ENCODE measurements around the gene CATSPERD.

Gene CATSPERD

DNA sequence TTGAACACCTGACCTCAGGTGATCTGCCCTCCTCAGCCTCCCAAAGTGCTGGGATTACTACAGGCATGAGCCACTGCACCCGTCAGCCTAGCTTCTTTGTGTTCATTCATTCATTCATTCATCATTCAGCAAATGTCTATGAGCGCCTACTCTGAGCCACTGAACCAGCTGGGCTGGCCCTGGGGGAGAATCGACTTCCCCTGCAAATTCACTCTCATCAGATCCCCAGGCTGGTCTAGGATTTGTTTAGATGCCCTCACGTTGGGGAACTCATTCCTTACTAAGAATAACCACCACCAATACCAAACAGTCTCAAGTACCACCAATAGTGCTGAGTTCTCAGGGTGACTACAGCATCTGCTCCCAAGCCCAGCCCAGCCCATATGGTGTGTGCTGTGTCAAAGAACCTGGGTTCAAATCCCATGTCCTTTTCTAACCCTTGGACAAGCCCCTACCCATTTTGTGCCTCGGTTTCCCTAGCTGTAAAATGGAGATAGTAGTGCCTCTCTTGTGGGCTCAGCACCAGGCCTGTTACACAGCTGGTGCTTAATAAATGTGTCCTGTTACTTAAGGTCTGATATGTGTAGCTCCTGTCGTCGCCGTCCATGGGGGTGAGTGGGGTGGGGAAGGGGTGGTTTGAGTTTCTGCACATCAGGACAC lies 101.2 kb downstream of the CATSPERD start:
- TF ChIP-seq TAF1 (IDR thresholded peaks at IDR 0.05; ENCODE audit: borderline replicate concordance, low read depth, low read length) (no peak), POLR2A (IDR thresholded peaks at IDR 0.05; ENCODE audit: low read depth, low read length) (no peak), POLR2AphosphoS5 (IDR thresholded peaks at IDR 0.05; ENCODE audit: low read depth, low read length) (no peak)
- FAIRE-seq (no peak), DNase-seq (ENCODE audit: insufficient read length) (no peak)

DNA sequence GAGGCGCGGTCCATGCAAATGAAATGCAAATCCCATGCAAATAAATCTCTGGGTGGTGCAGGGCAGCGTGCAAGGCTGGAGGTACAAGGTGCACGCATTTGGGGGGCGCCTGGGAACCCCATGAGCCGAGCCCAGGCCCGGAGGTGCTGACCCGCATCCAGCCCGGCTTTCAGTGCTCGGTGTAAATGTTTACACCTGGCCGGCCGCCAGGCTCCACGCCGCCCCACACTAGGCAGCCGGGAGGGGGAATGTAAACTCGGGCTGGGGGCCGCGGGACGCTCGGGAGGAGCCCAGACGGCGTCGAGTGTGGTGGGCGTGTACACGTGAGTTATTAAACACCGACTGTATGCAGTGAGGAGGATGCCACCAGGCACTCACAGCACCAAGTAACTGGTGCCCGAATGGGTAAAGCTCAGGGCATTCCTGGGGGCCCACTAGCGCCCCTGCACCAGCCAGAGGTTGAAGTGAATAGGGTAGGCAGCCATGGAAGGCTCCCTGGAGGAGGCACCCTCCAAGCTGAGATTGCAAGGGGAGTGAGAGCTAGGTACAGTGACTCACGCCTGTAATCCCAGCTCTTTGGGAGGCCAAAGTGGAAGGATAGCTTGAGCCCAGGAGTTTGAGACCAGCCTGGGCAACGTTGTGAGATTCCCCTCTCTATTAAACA lies 101.9 kb downstream of the CATSPERD start:
- FAIRE-seq: no peak
- no peak for TF ChIP-seq POLR2AphosphoS5 (IDR thresholded peaks at IDR 0.05; ENCODE audit: low read depth, low read length)
- no peak for TF ChIP-seq TAF1 (IDR thresholded peaks at IDR 0.05; ENCODE audit: borderline replicate concordance, low read depth, low read length)
- no peak for TF ChIP-seq POLR2A (IDR thresholded peaks at IDR 0.05; ENCODE audit: low read depth, low read length)
- no peak for DNase-seq (ENCODE audit: insufficient read length)

DNA sequence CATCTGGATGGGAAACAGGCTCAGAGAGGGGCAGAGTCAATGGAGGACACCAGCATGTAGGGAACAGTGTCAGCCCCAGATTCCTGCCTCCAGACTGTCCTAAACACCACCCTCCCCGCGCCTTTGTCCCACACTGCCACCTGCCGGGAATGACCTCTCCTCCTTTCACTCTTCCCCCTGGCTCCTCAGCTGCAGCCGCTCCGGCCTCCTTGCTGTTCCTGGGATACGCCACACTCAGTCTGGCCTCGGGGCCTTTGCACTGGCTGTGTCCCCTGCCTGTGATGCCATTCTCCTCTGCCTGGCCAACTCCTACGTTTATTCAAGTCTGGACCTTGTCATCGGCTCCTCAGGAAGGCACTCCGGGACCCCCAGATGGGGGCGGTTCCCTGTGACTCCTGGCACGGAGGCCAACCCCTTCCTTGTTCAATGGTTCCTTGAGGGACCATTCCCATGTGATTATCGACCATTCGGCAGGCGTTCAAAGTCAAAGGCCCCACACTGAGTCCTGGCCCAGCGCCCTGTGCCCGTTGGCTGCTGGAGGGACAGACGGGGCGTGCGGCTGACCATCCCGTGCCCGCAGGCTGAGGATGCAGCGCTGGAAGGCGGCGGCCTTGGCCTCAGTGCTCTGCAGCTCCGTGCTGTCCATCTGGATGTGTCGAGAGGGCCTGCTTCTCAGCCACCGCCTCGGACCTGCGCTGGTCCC lies 103.3 kb downstream of the CATSPERD start:
- no peak for FAIRE-seq
- TF ChIP-seq POLR2A (IDR thresholded peaks at IDR 0.05; ENCODE audit: low read depth, low read length): no peak
- no peak for TF ChIP-seq TAF1 (IDR thresholded peaks at IDR 0.05; ENCODE audit: borderline replicate concordance, low read depth, low read length)
- TF ChIP-seq POLR2AphosphoS5 (IDR thresholded peaks at IDR 0.05; ENCODE audit: low read depth, low read length): no peak
- DNase-seq (ENCODE audit: insufficient read length): no peak

DNA sequence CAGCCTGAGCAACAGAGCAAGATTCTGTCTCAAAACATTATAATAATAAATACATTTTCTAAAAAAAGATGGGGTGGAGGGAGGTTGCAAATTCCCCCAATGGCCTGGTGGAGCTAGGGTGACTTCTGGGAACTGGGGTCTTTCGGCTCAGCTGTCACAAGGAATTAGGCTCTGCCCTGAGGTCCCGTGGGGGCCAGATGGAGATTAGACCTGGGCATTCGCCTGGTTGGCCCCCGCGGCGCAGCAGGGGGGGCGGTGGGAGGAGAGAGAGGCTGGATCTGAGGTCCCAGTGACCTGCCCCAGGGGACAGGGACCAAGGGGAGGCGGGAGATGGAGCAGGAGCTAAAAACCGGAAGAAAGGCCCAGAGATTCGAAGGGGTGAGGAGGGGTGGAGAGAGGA lies 104.3 kb downstream of the CATSPERD start:
- TF ChIP-seq TAF1 (IDR thresholded peaks at IDR 0.05; ENCODE audit: borderline replicate concordance, low read depth, low read length): no peak
- no peak for TF ChIP-seq POLR2AphosphoS5 (IDR thresholded peaks at IDR 0.05; ENCODE audit: low read depth, low read length)
- no peak for TF ChIP-seq POLR2A (IDR thresholded peaks at IDR 0.05; ENCODE audit: low read depth, low read length)
- FAIRE-seq: no peak
- DNase-seq (ENCODE audit: insufficient read length): no peak

DNA sequence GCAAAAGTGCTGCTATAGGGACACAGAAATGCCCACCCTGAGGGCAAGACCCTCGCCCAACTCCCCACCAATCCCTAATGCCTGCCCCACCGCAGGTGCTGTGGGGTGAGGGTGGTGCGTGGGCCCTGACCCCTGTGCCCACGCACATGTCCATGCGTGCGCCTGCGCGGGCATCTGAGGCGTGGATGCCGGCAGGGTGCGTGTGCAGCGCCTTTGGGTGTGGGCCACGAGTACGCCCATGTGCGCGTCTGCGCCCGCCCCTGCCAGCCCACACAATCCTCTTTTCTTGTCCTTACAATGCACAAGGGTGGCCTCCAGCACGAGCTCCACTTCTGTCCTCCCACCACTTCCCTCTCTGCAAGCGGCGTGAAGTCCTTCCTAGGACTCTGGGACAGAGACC lies 104.7 kb downstream of the CATSPERD start:
- DNase-seq (ENCODE audit: insufficient read length) (no peak), FAIRE-seq (no peak)
- TF ChIP-seq POLR2A (IDR thresholded peaks at IDR 0.05; ENCODE audit: low read depth, low read length): no peak
- TF ChIP-seq TAF1 (IDR thresholded peaks at IDR 0.05; ENCODE audit: borderline replicate concordance, low read depth, low read length): no peak

DNA sequence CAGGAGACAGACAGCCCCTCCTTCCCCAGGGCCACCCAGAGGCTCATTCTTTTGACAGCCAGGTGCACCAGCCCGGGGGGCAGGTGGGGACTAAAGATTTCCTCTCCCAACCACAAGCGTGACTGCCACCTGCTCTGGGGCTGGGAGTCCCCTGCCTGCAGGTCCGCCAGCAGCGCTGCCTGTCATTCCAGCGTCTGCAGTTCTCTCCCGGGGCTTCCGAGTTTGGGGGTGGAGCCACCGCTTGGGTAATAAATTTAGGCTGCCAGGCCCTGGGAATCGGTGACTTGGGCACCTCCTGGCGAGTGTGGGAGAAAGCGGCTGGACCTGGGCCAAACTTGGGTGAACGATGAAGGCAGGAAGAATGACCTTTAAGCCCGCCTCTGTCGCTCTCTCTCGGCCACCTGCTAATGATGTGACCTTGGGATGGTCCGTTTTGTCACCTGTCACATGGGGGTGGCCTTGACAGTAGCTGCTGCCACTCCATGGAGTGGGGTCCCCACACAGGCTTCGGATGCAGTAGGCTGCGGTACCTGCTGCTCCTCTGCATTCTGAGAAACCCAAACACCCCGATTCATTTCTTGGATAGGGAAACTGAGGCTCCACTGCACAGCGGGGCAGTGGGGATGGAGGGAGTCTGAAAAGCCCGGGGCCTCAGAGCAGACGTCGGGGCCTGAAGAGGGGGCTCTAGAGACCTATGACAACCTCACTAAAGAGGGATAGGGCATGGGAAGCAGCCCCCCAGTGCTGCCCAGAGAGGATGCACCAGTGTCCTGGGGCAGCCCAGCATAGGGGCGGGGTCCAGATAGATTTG lies 106.3 kb downstream of the CATSPERD start:
- DNase-seq (ENCODE audit: insufficient read length) (no peak), FAIRE-seq (no peak)
- TF ChIP-seq TAF1 (IDR thresholded peaks at IDR 0.05; ENCODE audit: borderline replicate concordance, low read depth, low read length) (no peak), POLR2AphosphoS5 (IDR thresholded peaks at IDR 0.05; ENCODE audit: low read depth, low read length) (no peak), POLR2A (IDR thresholded peaks at IDR 0.05; ENCODE audit: low read depth, low read length) (no peak)

DNA sequence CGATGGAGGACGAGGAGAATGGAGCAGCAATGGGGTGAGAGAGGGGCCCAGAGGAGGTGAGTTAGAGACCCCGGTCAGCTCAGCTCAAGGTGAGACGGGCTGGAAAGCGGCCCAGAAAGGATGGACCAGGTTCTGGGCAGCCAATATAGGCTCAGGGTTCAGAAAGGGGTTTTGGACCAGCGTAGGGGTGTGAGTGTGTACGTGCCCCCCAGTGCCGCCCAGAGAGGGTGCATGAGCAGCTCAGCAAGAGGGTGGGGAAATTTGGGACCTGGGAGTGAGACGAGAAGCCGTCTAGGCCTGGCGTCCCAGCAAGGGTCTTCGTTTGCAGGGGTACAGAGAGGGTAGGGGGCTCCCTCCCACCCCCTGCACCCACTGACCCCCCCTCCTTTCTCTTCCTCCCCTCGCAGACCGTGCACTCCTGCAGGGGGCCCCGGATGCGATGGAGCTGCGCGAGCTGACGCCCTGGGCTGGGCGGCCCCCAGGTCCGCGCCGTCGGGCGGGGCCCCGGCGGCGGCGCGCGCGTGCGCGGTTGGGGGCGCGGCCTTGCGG lies 107.0 kb downstream of the CATSPERD start:
- no peak for DNase-seq (ENCODE audit: insufficient read length)

DNA sequence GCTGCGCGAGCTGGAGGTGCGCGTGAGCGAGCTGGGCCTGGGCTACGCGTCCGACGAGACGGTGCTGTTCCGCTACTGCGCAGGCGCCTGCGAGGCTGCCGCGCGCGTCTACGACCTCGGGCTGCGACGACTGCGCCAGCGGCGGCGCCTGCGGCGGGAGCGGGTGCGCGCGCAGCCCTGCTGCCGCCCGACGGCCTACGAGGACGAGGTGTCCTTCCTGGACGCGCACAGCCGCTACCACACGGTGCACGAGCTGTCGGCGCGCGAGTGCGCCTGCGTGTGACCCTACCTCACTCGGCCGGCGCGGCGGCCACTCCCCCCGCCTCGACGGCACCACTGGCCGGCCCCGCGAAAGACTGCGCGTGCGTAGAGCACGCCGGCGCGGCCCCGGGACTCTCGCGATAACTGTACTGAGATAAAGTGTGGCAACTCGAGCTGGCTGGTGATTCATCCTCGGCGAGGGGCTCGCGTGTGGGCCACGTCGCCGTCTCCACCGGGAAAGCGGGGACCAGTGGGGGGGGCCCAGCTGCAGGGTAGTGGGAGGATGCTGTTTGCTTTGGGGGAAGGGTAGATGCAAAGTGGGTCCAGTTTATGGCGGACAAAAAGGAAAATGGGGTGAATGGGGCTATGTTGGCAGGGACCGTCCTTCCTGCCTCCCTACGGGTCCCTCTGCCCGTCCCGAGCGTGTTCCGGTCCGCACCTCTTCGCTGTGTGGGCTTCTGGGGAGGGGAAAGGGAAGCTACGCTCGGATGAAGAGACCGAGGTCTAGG lies 107.6 kb downstream of the CATSPERD start:
- peak; percentile 90 for DNase-seq (ENCODE audit: insufficient read length)
- FAIRE-seq: peak; percentile 99
- TF ChIP-seq POLR2AphosphoS5 (IDR thresholded peaks at IDR 0.05; ENCODE audit: low read depth, low read length) (peak; percentile 96), POLR2A (IDR thresholded peaks at IDR 0.05; ENCODE audit: low read depth, low read length) (peak; percentile 98), TAF1 (IDR thresholded peaks at IDR 0.05; ENCODE audit: borderline replicate concordance, low read depth, low read length) (peak; percentile 66)

More for the DNA sequence above, 107.0 kb downstream of the CATSPERD start:
- FAIRE-seq: no peak
- TF ChIP-seq TAF1 (IDR thresholded peaks at IDR 0.05; ENCODE audit: borderline replicate concordance, low read depth, low read length): no peak
- no peak for TF ChIP-seq POLR2A (IDR thresholded peaks at IDR 0.05; ENCODE audit: low read depth, low read length)
- no peak for TF ChIP-seq POLR2AphosphoS5 (IDR thresholded peaks at IDR 0.05; ENCODE audit: low read depth, low read length)

Data from GM12892 (cell line).